GM19043 (cell line): ENCODE measurements around the gene OR52E6.

ENCODE experiments used
- ATAC-seq: cut with Tn5 transposase; IDR thresholded peaks from one replicate; pipeline ENCODE4 v1.9.1; 2021; ENCODE audit warnings: low read depth; ENCODE audit not compliant: unreplicated experiment

The OR52E6 gene

GRCh38 chr11:5807580-5807979 is 34.1 kb downstream of the OR52E6 start:
- no peak for ATAC-seq

GRCh38 chr11:5803982-5804381 is 37.7 kb downstream of the OR52E6 start:
- ATAC-seq, result no peak

GRCh38 chr11:5796541-5796940 is 45.2 kb downstream of the OR52E6 start:
- no peak for ATAC-seq

GRCh38 chr11:5791165-5791564 is 50.5 kb downstream of the OR52E6 start, which contains the start of gene OR52N1:
TSS of gene OR52N1 (minus strand) at chr11:5791265. CDS start at chr11:5788816, 2,449 bp downstream.
- no peak for ATAC-seq
